Measurements from ENCODE around the gene ERICH3.

- TF ChIP-seq CTCF (IDR thresholded peaks at IDR 0.05) (no peak), POLR2A (IDR thresholded peaks at IDR 0.05) (no peak)
These were observed 42.2 kb upstream of the ERICH3 start for GRCh38 chr1:74715806-74716205.
